ENCODE data around the gene ZBTB20.

GRCh38 chr3:114847564-114847963 is 299.5 kb downstream of the ZBTB20 start:
- TF ChIP-seq CTCF (IDR thresholded peaks at IDR 0.05; ENCODE audit: insufficient read depth, low read length) (no peak), POLR2AphosphoS5 (IDR thresholded peaks at IDR 0.05; ENCODE audit: low read depth) (no peak), GABPA (IDR thresholded peaks at IDR 0.05; ENCODE audit: low read depth) (no peak), SPI1 (IDR thresholded peaks at IDR 0.05; ENCODE audit: borderline replicate concordance, low read depth) (no peak)
- TF ChIP-seq, protein P1, sequence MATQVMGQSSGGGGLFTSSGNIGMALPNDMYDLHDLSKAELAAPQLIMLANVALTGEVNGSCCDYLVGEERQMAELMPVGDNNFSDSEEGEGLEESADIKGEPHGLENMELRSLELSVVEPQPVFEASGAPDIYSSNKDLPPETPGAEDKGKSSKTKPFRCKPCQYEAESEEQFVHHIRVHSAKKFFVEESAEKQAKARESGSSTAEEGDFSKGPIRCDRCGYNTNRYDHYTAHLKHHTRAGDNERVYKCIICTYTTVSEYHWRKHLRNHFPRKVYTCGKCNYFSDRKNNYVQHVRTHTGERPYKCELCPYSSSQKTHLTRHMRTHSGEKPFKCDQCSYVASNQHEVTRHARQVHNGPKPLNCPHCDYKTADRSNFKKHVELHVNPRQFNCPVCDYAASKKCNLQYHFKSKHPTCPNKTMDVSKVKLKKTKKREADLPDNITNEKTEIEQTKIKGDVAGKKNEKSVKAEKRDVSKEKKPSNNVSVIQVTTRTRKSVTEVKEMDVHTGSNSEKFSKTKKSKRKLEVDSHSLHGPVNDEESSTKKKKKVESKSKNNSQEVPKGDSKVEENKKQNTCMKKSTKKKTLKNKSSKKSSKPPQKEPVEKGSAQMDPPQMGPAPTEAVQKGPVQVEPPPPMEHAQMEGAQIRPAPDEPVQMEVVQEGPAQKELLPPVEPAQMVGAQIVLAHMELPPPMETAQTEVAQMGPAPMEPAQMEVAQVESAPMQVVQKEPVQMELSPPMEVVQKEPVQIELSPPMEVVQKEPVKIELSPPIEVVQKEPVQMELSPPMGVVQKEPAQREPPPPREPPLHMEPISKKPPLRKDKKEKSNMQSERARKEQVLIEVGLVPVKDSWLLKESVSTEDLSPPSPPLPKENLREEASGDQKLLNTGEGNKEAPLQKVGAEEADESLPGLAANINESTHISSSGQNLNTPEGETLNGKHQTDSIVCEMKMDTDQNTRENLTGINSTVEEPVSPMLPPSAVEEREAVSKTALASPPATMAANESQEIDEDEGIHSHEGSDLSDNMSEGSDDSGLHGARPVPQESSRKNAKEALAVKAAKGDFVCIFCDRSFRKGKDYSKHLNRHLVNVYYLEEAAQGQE (IDR thresholded peaks at IDR 0.05; ENCODE audit: insufficient replicate concordance, low read depth), result no peak
